Stimulated activated CD4-positive, alpha-beta T cell treated with anti-CD3 and anti-CD28 coated beads, Interleukin-15, amount 100 ng/mL, for 48 hours (primary cell): Measurements from ENCODE around the gene HDAC4.

Source experiments
- DNase-seq, 2 donors: peaks; one replicate each; pipeline ENCODE4 v3.0.0-alpha.2; 2020; ENCODE audit warnings: low read depth in 2 of 2

Gene HDAC4

DNA sequence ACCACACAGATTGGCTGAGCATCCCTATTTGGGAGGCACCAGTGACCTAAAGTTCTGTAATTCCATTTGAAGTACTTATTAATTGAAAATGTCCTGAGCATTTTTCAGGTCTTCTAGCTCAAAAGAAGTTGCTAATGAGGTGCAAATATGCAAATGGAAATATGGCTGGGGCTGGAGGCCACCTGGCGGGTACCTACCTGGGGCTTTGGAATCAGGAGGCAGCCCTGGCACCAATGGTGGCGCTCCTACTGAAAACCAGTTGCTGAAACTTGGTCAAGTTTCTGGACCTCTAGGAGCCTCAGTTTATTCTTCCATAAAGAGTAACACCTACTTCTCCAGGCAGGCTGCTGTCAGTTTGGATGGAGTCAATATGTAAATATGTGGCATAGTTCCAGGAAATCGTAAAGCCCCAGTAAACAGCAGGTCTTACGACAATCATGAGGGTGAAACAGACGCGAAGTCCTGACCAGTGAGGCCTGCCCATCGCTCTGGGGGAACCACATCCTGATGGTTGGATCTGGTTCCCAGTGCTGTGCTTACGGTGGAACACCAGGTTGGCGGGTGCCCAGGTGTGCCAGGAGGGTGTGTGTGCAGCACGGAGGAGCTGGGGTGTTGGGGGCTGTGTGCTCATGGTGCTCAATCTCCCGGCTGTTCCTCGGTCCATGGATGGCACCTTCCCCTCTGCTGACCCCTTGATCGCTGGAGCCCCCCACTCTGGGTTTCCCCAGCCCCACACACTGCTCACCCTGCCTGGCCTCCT, 366.8 kb downstream of the HDAC4 start:
- no peak for DNase-seq

GRCh38 chr2:239029958-239030357, 370.9 kb downstream of the HDAC4 start:
- DNase-seq = no peak

DNA sequence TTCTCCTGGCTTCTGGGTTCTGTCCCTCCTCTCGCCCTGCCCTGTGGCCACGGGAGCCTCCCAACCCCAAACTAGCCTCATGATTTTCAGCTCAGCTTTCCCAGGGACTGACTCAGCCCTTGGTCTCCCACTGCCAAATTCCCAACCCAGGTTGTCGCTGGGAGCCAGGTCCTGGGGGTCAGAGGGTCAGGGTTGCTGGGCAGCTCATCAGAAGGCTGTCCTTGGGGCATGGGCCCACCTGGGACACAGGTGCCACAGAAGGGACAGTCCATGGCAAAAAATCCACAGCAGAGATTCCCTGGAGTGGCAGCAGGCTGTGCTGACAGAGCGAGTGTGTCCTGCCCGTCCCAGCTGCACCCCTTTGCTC, 372.6 kb downstream of the HDAC4 start:
- DNase-seq = no peak

- no peak for DNase-seq
These were observed 373.2 kb downstream of the HDAC4 start for GRCh38 chr2:239027391-239028252.

DNA sequence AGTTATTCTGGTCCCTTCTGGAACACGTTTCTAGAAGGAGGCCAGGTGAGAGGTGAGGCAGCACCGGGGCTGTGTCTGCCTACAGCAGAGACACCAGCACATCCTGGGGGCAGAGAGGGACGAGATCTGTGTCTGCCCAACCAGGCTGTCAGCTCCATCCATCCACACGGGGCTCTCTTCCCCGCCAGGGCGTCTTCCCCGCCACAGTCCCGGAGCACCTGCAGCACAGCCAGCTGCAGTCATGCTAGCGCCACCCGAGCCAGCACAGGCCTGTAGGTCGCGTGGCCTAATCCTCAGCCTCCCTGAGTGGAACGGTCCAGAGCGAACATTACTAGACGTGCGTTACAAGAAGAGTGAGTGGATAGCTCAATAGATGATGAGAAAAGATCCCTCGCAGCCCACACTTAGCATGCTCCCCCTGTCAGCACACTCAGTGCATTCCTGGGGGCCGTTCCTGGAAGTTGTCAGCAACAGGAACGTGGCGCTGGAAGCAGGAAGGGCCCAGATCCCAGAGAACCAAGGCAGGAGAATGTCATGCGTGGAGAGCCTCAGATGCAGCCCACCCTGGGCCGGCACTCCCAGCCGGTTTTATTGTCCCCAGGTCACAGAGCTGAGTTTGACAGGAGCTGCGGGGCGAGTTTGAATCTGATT, 374.0 kb downstream of the HDAC4 start:
- no peak for DNase-seq

DNA sequence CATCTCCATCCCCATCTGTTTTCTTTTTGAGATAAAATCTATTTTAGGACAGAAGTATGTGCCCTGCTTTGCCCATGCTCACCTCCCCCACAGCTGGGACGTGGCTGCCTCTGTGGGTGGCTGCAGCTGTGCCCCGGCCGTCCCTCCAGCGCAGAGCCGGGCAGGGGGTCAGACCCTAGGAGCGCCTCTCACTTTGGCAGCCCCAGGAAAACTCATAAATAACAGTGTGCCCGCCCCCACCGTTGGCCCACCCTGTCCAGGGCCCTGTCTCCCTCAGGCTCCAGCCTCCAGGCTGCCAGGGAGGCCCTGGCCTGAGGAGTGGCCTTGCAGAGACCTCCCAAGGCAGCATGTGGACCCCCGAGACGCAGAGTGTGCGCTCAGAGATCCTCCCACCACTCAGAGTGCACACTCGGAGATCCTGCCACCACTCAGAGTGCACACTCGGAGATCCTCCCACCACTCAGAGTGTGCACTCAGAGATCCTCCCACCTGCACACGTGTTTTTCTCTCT, 374.8 kb downstream of the HDAC4 start:
- DNase-seq = no peak

DNA sequence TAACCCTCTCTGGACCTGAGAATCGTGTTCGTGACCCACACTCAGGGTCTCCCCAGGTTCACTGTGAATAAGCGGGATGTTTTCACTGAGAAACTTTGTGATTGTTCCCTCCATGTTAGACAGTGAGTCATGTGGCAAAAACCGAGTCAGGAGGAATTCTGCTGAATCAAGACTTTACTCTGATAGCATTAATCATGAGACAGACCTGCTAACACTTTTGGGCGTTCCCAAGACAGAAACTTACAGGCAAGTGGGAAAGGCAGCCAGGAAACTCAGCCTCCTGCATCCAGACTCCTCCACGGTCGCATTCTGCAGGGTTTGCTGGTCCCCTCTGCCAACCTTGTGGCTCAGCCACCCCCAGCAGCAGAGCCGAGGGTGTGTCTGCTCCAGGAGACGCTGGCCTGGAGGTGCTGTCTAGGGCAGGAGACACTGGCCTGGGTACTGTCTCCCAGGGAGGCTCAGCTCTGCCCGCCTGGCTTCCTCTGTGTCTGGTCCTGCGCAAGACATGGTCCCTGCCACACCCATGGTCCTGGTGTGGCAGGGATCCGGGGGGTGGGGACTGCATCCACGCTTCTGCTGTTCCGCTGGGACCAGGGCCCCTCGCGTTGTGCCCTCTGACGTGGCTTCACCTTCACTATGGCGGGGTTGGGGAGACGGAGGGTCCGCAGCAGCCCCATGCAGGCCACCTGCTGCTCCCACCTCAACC, 375.6 kb downstream of the HDAC4 start:
- DNase-seq = no peak

- DNase-seq = no peak
These were observed 376.6 kb downstream of the HDAC4 start for GRCh38 chr2:239024226-239024625.

GRCh38 chr2:239022437-239023260, 378.2 kb downstream of the HDAC4 start:
- no peak for DNase-seq

GRCh38 chr2:239021651-239022436, 379.0 kb downstream of the HDAC4 start:
- no peak for DNase-seq

DNA sequence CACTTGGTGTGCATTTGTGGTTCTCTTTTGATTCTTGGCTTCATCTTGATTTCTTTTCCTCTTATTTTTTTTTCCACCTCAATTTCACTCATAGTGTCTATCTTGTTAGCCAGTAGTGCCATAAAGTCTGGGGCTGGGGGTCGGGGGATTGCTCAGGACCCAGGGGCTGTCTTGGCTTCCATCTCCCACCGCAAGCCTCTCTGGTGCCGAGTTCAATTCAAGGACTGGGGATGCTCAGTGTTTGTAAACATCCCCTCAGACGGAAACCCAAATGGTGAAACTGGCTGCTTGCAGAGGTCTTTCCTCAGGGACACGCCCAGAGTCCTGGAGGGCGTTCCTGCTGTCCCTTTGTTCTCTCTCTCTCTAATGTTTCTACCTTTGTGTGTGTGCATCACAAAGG, 379.6 kb downstream of the HDAC4 start:
- no peak for DNase-seq

- DNase-seq = no peak
These were observed 380.2 kb downstream of the HDAC4 start for GRCh38 chr2:239020541-239021041.

GRCh38 chr2:239019183-239019581, 381.6 kb downstream of the HDAC4 start:
- no peak for DNase-seq

DNA sequence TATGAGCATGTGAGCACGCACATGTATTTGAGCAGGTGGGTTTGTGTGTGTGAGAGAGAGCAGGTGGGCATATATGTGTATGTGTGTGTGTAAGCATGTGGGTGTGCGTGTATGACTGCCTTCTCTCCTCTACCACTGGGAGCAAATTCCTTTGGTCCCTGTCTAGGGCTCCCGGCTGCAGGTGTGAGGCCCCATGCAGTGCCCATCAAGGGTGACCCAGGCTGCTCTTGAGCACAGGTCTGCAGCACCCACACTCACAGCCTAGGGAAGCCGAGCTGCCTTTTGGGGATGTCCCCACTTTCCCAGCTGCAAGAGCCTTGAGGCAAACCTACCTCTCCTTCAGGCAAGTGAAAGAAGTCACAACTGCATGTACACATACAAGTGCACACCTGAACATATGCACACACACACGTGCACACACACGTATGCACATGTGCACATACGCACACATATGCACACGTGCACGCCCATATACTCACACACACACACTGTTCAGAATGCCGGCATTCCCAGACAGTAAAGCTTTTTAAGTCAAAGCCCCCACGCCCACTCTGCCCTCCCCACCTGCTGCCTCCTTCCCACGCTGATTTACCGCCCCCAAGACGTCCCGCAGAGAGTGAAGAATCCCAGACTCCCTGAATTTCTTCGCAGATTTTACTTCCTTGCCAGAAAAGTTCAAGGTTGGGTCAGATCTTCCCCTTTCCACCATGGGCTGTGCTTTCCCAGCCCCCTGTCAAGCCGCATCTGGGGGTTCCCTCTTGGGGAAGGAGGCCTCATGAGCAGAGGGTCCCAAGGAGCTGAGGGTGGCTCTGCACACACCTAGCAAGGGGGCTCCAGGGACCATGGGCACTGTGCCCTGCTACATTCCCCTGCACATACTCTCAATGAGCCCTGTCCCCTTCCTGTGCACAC, 382.3 kb downstream of the HDAC4 start:
- DNase-seq = no peak

DNA sequence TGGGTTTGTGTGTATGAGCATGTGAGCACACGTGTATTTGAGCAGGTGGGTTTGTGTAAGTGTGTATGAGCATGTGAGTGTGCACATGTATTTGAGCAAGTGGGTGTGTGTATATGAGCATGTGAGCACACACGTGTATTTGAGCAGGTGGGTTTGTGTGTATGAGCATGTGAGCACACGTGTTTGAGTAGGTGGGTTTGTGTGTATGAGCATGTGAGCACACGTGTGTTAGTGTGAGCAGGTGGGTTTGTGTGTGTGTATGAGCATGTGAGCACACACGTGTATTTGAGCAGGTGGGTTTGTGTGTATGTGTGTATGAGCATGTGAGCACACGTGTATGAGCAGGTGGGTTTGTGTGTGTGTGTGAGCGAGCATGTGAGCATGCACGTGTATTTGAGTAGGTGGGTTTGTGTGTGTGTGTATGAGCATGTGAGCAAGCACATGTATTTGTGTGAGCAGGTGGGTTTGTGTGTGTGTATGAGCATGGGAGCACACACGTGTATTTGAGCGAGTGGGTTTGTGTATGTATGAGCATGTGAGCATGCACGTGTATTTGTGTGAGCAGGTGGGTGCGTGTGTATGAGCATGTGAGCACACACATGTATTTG, 383.2 kb downstream of the HDAC4 start:
- DNase-seq = no peak

DNA sequence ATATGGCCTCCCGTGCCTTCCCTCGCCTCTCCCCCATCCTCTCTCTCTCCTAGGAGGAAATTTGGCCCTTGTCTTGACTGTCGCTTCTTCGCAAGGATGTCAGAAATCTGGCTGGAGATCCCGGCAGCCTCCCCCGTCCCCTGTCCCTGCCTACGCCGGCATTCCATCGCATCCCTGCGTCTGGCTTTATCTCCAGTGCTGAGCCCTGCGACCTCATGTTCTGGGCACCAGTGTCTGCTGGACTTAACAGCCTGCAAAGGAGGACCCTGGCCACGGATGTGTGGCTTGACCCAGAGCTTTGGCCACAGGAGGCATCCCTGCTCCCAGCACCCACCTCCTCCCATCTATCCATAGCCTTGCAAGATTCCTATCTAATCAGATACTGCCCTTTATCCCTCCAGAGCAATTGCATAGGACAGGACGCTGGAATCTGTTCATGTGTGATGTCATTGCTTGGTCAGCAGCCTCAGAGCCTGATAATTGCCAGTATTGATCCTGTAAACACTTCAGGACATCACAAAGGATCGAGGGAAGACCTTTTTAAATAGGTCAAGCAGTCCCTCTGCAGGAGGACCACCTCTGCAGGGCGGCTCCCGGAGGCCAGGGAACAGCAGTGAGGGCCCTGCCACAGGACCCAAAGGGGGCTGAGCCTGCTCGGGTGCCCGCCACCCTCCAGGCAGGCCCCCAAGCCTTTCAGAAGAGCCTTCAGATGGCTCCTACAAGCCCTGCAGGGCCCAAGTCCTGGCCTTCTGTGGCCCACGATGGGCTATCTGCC, 384.7 kb downstream of the HDAC4 start:
- no peak for DNase-seq

DNA sequence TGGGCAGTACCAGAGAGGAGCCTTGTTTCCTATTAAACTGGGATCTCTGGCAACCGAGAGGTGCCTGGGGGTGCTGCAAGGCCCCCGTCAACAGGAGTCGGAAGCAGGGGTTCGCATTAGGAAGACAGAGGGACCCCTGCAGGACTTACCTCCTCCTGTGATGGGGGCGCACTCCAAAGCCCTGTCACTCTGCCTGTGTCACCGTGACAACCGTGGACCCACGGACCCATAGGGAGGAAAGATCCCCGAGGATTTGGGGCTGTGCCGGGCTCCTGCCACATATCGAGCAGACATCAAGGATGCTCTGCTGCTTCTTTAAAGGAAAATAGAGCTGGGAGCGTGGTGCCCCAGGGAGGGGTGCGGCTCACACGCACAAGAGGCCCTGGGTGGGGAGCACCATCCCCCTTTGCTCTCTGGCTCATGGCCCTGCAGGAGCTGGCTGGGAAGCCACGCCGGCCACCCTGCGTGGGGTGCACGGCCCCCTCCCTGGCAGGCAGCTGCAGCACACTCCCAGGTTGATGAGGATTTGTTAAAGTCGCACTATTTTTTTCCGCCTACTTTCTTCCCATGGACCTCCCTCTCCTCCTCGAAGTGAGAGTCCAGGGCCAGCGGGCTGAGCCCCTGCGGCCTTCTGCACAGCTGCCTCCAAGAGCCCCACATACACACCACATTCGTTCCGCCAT, 385.5 kb downstream of the HDAC4 start:
- DNase-seq = no peak
